Measurements from ENCODE around the gene ARHGAP12. TPM values are rescaled to one million over a fixed set of nuclear protein-coding genes. Genes with fewer than 3 reads are reported as not detected.

ARHGAP12 gene
- total RNA-seq, 6 experiments from 2014 or later, result 16.0 to 18.9 (median 17.9) TPM

GRCh38 chr10:31757831-31758230 lies 170.8 kb downstream of the ARHGAP12 start:
- Mint-ChIP-seq H3K4me3 (no peak overlapping the region), H3K36me3 (ENCODE audit: low read depth) (no peaks in the 10 kb centered on the region), H3K27me3 (ENCODE audit: insufficient read depth) (no peaks in the 10 kb centered on the region; the same call in 1 of the 2 replicates), H3K4me1 (ENCODE audit: low read depth) (peaks cover 49% of the 10 kb centered on the region), H3K9me3 (no peaks in the 10 kb centered on the region), H3K27ac (no peak overlapping the region)
- no peak for TF ChIP-seq CTCF (IDR thresholded peaks at IDR 0.05)
- no peak for DNase-seq

GRCh38 chr10:31757386-31757791 lies 171.2 kb downstream of the ARHGAP12 start:
- no peak for TF ChIP-seq CTCF (IDR thresholded peaks at IDR 0.05)
- Mint-ChIP-seq H3K27me3 (ENCODE audit: insufficient read depth) (no peaks in the 10 kb centered on the region; the same call in 1 of the 2 replicates), H3K36me3 (ENCODE audit: low read depth) (no peaks in the 10 kb centered on the region), H3K27ac (no peak overlapping the region), H3K4me3 (no peak overlapping the region), H3K9me3 (no peaks in the 10 kb centered on the region), H3K4me1 (ENCODE audit: low read depth) (peaks cover 49% of the 10 kb centered on the region)
- DNase-seq, result no peak

- H3K27me3 Mint-ChIP-seq (ENCODE audit: insufficient read depth), result no peaks in the 10 kb centered on the region; the same call in 1 of the 2 replicates
- no peak for TF ChIP-seq CTCF (IDR thresholded peaks at IDR 0.05)
- DNase-seq, result no peak
- H3K4me3 Mint-ChIP-seq, result no peak overlapping the region
- peaks cover 49% of the 10 kb centered on the region for H3K4me1 Mint-ChIP-seq (ENCODE audit: low read depth)
- no peak overlapping the region for H3K27ac Mint-ChIP-seq
- H3K9me3 Mint-ChIP-seq, result no peaks in the 10 kb centered on the region
- H3K36me3 Mint-ChIP-seq (ENCODE audit: low read depth), result no peaks in the 10 kb centered on the region
Measured at GRCh38 chr10:31756729-31757110, 171.9 kb downstream of the ARHGAP12 start.

GRCh38 chr10:31756101-31756728 lies 172.4 kb downstream of the ARHGAP12 start:
- Mint-ChIP-seq H3K4me1 (ENCODE audit: low read depth) (peaks cover 48% of the 10 kb centered on the region), H3K9me3 (no peaks in the 10 kb centered on the region), H3K36me3 (ENCODE audit: low read depth) (no peaks in the 10 kb centered on the region), H3K27me3 (ENCODE audit: insufficient read depth) (no peaks in the 10 kb centered on the region; the same call in 1 of the 2 replicates), H3K4me3 (no peak overlapping the region), H3K27ac (no peak overlapping the region)
- TF ChIP-seq CTCF (IDR thresholded peaks at IDR 0.05), result no peak
- DNase-seq, result no peak

Other genes with a start within 250 kb of the ARHGAP12 start
- 100 to 1,000 TPM; 127 to 142 (median 137) TPM for gene KIF5B, start 127.6 kb upstream of the ARHGAP12 start, total RNA-seq (2021; fragmentation: NEBNext Ultra II Directional; extraction: Animal tissue kit (Norgen Biotek cat#: 25700))